ENCODE data around the gene MMP25.

Gene MMP25, protein sequence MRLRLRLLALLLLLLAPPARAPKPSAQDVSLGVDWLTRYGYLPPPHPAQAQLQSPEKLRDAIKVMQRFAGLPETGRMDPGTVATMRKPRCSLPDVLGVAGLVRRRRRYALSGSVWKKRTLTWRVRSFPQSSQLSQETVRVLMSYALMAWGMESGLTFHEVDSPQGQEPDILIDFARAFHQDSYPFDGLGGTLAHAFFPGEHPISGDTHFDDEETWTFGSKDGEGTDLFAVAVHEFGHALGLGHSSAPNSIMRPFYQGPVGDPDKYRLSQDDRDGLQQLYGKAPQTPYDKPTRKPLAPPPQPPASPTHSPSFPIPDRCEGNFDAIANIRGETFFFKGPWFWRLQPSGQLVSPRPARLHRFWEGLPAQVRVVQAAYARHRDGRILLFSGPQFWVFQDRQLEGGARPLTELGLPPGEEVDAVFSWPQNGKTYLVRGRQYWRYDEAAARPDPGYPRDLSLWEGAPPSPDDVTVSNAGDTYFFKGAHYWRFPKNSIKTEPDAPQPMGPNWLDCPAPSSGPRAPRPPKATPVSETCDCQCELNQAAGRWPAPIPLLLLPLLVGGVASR

GRCh38 chr16:3045758-3046640 lies at the start of gene MMP25:
Gene MMP25, plus strand, starts transcription at chr16:3046561. Its CDS starts 357 bp downstream, at chr16:3046918.
- no peak for DNase-seq

DNA sequence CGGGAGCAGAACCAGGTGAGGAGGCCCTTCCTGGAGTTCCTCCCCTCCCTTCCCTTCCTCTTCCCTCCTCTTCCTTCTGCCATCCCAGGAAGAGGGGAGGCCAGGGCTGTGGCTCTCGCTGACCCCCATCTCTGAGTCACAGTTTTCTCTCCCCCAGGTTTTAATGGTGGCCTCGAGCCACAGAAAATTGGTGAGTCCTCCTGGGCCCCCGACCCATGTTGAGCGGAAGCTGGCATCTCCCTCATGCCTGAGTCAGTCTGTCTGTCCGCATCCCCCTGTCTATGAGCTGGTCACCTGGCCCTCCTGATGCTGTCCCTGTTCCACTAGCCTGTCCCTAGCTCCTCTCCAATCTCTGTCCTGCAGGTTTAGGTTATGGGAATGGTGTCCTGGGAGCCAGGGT lies 46.4 kb upstream of the MMP25 start:
- no peak for DNase-seq

DNA sequence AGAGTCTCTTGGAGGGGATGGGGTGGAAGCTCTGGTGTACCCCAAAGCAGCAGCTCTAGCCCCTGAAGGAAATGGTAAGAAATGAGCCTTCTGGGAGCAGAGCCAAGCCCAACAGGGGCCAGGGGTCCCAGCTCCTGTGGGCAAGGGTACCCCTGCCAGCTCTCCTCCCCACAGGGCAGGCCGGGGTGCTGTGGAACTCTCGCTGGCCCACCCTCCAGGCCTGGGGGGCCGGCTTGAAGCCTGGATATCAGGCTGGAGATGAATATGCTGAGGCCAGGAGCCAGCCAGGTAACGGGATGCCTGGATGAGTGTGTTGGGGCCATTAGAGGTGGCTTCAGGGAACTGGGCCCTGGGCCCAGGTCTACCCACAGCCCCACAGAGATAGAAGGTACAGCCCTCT lies 45.8 kb upstream of the MMP25 start:
- DNase-seq = no peak

DNA sequence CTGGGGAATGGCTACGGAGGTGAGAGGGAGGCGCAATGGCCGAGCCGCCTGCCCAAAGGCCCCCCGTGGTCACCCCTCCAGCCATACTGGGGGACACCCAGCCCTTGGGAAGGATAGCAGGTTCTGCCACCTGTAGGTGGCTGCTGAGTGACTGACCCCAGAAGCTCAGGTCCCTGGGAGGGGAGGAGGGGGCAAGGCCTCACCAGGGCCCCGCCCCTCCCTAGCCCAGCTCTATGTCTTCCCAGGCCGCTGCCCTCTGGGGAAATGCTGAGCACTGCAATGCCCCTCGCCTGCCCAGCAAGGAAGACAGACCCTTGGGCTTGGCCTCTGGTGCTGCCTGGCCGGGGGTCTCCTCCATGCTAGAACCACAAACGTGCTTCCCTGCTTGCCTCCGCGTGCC lies 45.0 kb upstream of the MMP25 start:
- DNase-seq = no peak

- peak; percentile 96 for DNase-seq
Observed at GRCh38 chr16:3003582-3004270, 42.6 kb upstream of the MMP25 start.

DNA sequence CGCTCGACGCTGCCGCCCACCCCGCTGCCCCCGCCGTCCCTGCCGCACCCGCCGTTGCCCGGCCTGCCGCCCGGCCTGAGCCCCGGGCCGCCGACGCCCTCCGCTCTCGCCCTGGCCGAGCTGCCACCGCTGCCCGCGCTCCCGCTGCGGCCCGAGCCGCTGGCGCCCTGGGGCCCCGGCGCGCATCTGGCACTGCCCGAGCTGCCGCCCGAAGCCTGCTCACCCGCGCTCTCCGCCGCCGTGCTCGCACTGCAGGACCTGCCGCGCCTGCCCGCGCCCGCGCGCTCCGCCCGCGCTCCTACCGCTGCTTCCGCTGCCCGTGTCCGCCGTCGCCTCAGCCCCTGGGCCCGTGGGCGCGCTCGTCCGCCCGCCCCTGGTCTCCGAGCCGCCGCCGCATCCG lies 42.0 kb upstream of the MMP25 start:
- no peak for DNase-seq

DNA sequence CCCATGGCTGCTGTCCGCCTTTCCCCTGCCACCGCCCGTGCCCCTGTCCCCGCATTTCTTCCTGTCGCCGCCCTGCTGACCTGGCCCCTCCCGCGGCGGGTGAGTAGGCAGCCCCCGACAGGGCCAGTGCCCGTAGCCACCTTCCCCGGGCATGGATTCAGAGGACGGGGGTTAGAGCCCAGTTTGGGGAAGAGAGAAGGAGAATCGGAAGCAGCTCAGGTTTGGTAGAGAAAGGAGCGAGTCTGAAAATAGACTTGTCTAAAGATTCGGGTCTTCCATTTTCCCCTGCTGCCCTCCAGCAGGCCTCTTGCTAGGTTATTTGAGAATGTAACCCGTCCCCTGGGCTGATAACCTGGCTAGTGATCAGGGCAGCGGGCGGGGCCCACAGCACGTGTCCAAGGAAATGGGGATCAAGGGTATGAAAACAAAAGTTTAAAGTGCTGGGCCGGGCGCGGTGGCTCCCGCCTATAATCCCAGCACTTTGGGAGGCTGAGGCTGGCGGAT lies 41.5 kb upstream of the MMP25 start:
- no peak for DNase-seq

DNA sequence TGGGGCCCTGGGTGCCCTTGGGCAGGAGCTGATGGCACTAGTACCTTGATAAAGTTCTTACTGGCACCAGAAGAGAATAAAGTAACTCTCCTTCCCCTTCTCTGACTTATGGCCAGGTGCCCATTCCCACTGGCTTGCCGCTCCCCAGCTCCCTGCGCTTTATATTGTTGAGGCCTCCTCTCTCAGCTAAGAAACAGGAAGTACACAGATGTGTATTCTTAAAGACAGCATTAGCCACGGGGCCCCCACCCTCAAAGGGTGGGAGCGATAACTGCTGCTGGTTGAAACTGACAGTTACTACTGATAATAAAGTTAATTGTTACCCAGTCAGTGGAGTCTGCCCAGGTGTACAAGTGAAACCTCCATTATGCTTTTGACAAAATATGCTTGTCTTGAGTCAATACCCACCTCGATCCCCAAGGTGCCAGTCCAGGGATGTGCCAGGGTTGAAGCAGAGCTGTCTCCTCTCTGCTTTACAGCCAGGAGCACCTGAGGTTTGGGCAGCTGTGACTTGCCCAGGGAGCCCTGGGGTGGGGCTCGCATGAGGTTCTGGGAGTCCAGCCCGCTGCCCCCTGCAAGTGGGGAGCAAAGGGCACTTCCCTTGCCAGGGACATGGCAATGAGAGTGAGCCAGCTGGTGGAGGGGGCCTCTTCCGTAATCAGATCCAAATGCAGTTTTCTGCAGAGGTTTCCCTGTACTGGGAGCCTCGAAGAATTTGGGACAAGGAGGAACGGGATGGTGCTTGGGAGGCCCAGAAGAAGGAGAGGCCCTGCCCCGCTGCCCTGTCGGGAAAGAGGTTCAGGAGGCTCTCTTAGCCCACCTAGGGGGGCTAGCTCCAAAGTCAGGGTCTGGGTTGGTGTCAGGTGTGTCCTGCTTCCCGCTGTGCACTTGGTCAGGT lies 39.1 kb upstream of the MMP25 start:
- DNase-seq = no peak

GRCh38 chr16:3007957-3008689 lies 38.2 kb upstream of the MMP25 start:
- no peak for DNase-seq

- no peak for DNase-seq
Observed at GRCh38 chr16:3008690-3009037, 37.7 kb upstream of the MMP25 start.

- no peak for DNase-seq
Observed at GRCh38 chr16:3009568-3010390, 36.6 kb upstream of the MMP25 start.

- DNase-seq = no peak
Observed at GRCh38 chr16:3010510-3010909, 35.9 kb upstream of the MMP25 start.

- no peak for DNase-seq
Observed at GRCh38 chr16:3012246-3012645, 34.1 kb upstream of the MMP25 start.

- no peak for DNase-seq
Observed at GRCh38 chr16:3012828-3013420, 33.4 kb upstream of the MMP25 start, which contains the start of gene CLDN9. Gene CLDN9, plus strand, starts transcription at chr16:3012923. Its CDS starts 440 bp downstream, at chr16:3013363.

GRCh38 chr16:3013491-3013951 lies 32.8 kb upstream of the MMP25 start:
- no peak for DNase-seq

GRCh38 chr16:3013998-3014690 lies 32.2 kb upstream of the MMP25 start:
- no peak for DNase-seq

- no peak for DNase-seq
Observed at GRCh38 chr16:3014971-3015370, 31.4 kb upstream of the MMP25 start.

GRCh38 chr16:3015865-3016521 lies 30.4 kb upstream of the MMP25 start:
- DNase-seq = no peak
